Fibroblast of upper back skin (primary cell): ENCODE results near the gene UBL4A.
A peak's percentile ranks its signal among the peaks of the same experiment; 100 is the strongest.

Source experiments
- DNase-seq: peaks from one replicate; pipeline ENCODE4 v3.0.0-alpha.2; 2013

Gene UBL4A

GRCh38 chrX:154486396-154487207 is at the start of gene UBL4A:
UBL4A (minus strand) TSS chrX:154486615; CDS start chrX:154486584, 31 bp downstream.
- peak; percentile 42 for DNase-seq

- no peak for DNase-seq
Observed at GRCh38 chrX:154535892-154536291, 49.5 kb upstream of the UBL4A start.

GRCh38 chrX:154534526-154535322 is 48.3 kb upstream of the UBL4A start:
- DNase-seq, result peak; percentile 77

GRCh38 chrX:154532690-154533089 is 46.3 kb upstream of the UBL4A start:
- DNase-seq, result no peak

- peak; percentile 29 for DNase-seq
Observed at GRCh38 chrX:154531626-154532025, 45.2 kb upstream of the UBL4A start.

GRCh38 chrX:154530286-154530685 is 43.9 kb upstream of the UBL4A start:
- DNase-seq, result no peak

GRCh38 chrX:154529206-154529612 is 42.8 kb upstream of the UBL4A start:
- no peak for DNase-seq

- peak; percentile 75 for DNase-seq
Observed at GRCh38 chrX:154526901-154527675, 40.7 kb upstream of the UBL4A start.

- DNase-seq, result no peak
Observed at GRCh38 chrX:154525606-154526490, 39.4 kb upstream of the UBL4A start.

- no peak for DNase-seq
Observed at GRCh38 chrX:154519389-154519788, 33.0 kb upstream of the UBL4A start.

- no peak for DNase-seq
Observed at GRCh38 chrX:154517101-154517781, 30.8 kb upstream of the UBL4A start.

GRCh38 chrX:154516656-154517100 is 30.3 kb upstream of the UBL4A start:
- DNase-seq, result peak; percentile 14

GRCh38 chrX:154515966-154516655 is 29.7 kb upstream of the UBL4A start, which contains the start of gene FAM3A:
FAM3A (minus strand) TSS chrX:154516232; CDS start chrX:154515772, 460 bp downstream.
- peak; percentile 87 for DNase-seq

GRCh38 chrX:154515090-154515965 is 28.9 kb upstream of the UBL4A start:
- DNase-seq, result no peak

GRCh38 chrX:154513716-154514115 is 27.3 kb upstream of the UBL4A start:
- no peak for DNase-seq

- DNase-seq, result no peak
Observed at GRCh38 chrX:154512879-154513553, 26.6 kb upstream of the UBL4A start.

GRCh38 chrX:154511761-154512160 is 25.3 kb upstream of the UBL4A start:
- no peak for DNase-seq

- no peak for DNase-seq
Observed at GRCh38 chrX:154509455-154509854, 23.0 kb upstream of the UBL4A start.

GRCh38 chrX:154508384-154508745 is 21.9 kb upstream of the UBL4A start:
- no peak for DNase-seq
